OCI-LY7 (cell line): ENCODE measurements around the gene GSG1L. TPM values are rescaled to one million over a fixed set of nuclear protein-coding genes. Genes with fewer than 3 reads are reported as not detected.

Source experiments
- BruUV-seq: library from RNA; stranded (reverse); fragments of 400-500 nt; replicated peaks from 2 replicates; lab custom pipeline; 2021; lab: Mats Ljungman, UMichigan
- CTCF ChIA-PET: fragments of 300-600 bp; sonication (Branson Sonifier 250); formaldehyde crosslinking; loops from one replicate; lab custom pipeline; 2022; ENCODE audit warnings: antibody characterized with exemption; ENCODE audit not compliant: unreplicated experiment; lab: Charles Lee
- POLR2A ChIA-PET: fragments of 300-600 bp; sonication (Branson Sonifier 250); formaldehyde crosslinking; loops from one replicate; lab custom pipeline; 2022; ENCODE audit warnings: antibody characterized with exemption; lab: Charles Lee
- DNase-seq: peaks from one replicate; pipeline ENCODE4 v3.0.0-alpha.2; 2015; ENCODE audit warnings: low spot score
- H2AFZ ChIP-seq: fragments of 200-600 bp; sonication (generic), shearing (Covaris generic); 2 replicates; pipeline ENCODE4 v1.6.1; 2014; ENCODE audit warnings: mild to moderate bottlenecking, antibody characterized with exemption, low read length, moderate library complexity
- H3K27ac ChIP-seq: fragments of 200-600 bp; sonication (generic); 2 replicates; pipeline ENCODE4 v1.5.1; 2014; ENCODE audit warnings: mixed run types, low read depth, mild to moderate bottlenecking, moderate library complexity, low read length, inconsistent platforms; ENCODE audit not compliant: poor library complexity, severe bottlenecking
- H3K36me3 ChIP-seq: fragments of 200-600 bp; sonication (generic); 2 replicates; pipeline ENCODE4 v1.6.1; 2014; ENCODE audit warnings: mild to moderate bottlenecking, antibody characterized with exemption, low read length, moderate library complexity, mixed read lengths; ENCODE audit not compliant: insufficient read depth
- H3K4me1 ChIP-seq: fragments of 200-600 bp; sonication (generic); 2 replicates; pipeline ENCODE4 v1.5.1; 2014; ENCODE audit warnings: mild to moderate bottlenecking, low read length; ENCODE audit not compliant: insufficient read depth, poor library complexity, severe bottlenecking
- H3K4me2 ChIP-seq: fragments of 200-600 bp; sonication (generic); 2 replicates; pipeline ENCODE4 v1.6.1; 2014; ENCODE audit warnings: mild to moderate bottlenecking, low read length
- H3K4me3 ChIP-seq: fragments of 200-600 bp; sonication (generic); 2 replicates; pipeline ENCODE4 v1.5.1; 2014; ENCODE audit warnings: mild to moderate bottlenecking, low read depth, low read length; ENCODE audit not compliant: poor library complexity, severe bottlenecking
- H3K79me2 ChIP-seq: fragments of 200-600 bp; sonication (generic); 2 replicates; pipeline ENCODE4 v1.6.1; 2016; ENCODE audit warnings: low read depth, mild to moderate bottlenecking, low read length, moderate library complexity, mixed read lengths; ENCODE audit not compliant: insufficient read depth
- H3K9me2 ChIP-seq: fragments of 200-600 bp; sonication (generic); 2 replicates; pipeline ENCODE4 v1.6.1; 2016; ENCODE audit warnings: mild to moderate bottlenecking, low read length, mixed read lengths; ENCODE audit not compliant: insufficient read depth
- H3K9me3 ChIP-seq: fragments of 200-600 bp; sonication (generic); 2 replicates; pipeline ENCODE4 v1.6.1; 2014; ENCODE audit warnings: mild to moderate bottlenecking, mixed run types, low read length, mixed read lengths
- H4K20me1 ChIP-seq: fragments of 200-600 bp; sonication (generic); 2 replicates; pipeline ENCODE4 v1.6.1; 2014; ENCODE audit warnings: mild to moderate bottlenecking, antibody characterized with exemption, low read length, moderate library complexity, mixed read lengths; ENCODE audit not compliant: insufficient read depth
- CTCF ChIP-seq: fragments of 200-600 bp; sonication (generic); conservative IDR thresholded peaks from 2 replicates; pipeline ENCODE4 v1.5.1; 2014; ENCODE audit warnings: mild to moderate bottlenecking, antibody characterized with exemption, low read length, moderate library complexity, mixed read lengths
- EZH2phosphoT487 ChIP-seq: fragments of 200-600 bp; sonication (generic); IDR thresholded peaks from 2 replicates; pipeline ENCODE4 v1.6.1; 2018; ENCODE audit warnings: low read depth, borderline replicate concordance, mild to moderate bottlenecking, mixed run types, antibody characterized with exemption, low read length, moderate library complexity, mixed read lengths
- intact Hi-C: fragments of 100-400 bp; cut with micrococcal nuclease; formaldehyde crosslinking; loops from one replicate; pipeline ENCODE4 v1.10.0; 2022; ENCODE audit not compliant: unreplicated experiment
- total RNA-seq, 2 experiments: library from RNA; depleted of rRNA in 1 of 2; stranded (reverse); fragments of >200 nt in 1 of 2; shearing (Covaris generic) in 1 of 2; gene quantifications; 2 replicates each; pipeline ENCODE4 v1.2.3, GENCODE V29; 2014 to 2022

Gene GSG1L
- total RNA-seq, 2 experiments from 2014 or later: not detected

GRCh38 chr16:27811881-27812280, 251.6 kb downstream of the GSG1L start:
- POLR2A ChIA-PET: no interaction called here
- no peak for DNase-seq
- Histone ChIP-seq H3K4me1 (no peaks in the 10 kb centered on the region), H3K27ac (no peak overlapping the region), H3K4me2 (no peak overlapping the region), H4K20me1 (no peaks in the 10 kb centered on the region), H3K9me3 (no peaks in the 10 kb centered on the region), H3K36me3 (no peaks in the 10 kb centered on the region), H3K9me2 (no peaks in the 10 kb centered on the region), H3K4me3 (no peak overlapping the region), H3K79me2 (no peaks in the 10 kb centered on the region), H2AFZ (no peak overlapping the region)
- BruUV-seq: no TSS peak
- intact Hi-C loops: no loop called here
- CTCF ChIA-PET: no interaction called here
- TF ChIP-seq EZH2phosphoT487 (no peak), CTCF (no peak)

- no peak for DNase-seq
- Histone ChIP-seq H4K20me1 (no peaks in the 10 kb centered on the region), H3K79me2 (no peaks in the 10 kb centered on the region), H3K4me2 (no peak overlapping the region), H3K9me2 (no peaks in the 10 kb centered on the region), H3K9me3 (no peaks in the 10 kb centered on the region), H3K27ac (no peak overlapping the region), H2AFZ (no peak overlapping the region), H3K4me3 (no peak overlapping the region), H3K4me1 (no peaks in the 10 kb centered on the region), H3K36me3 (no peaks in the 10 kb centered on the region)
- ChIA-PET POLR2A (no interaction called here), CTCF (no interaction called here)
- no peak for TF ChIP-seq CTCF
- TF ChIP-seq EZH2phosphoT487: no peak
- BruUV-seq: no TSS peak
- intact Hi-C loops: no loop called here
Measured at GRCh38 chr16:27806986-27807385, 256.5 kb downstream of the GSG1L start.

- POLR2A ChIA-PET: no interaction called here
- Histone ChIP-seq H4K20me1 (no peaks in the 10 kb centered on the region), H3K4me2 (no peak overlapping the region), H3K9me3 (no peaks in the 10 kb centered on the region), H3K36me3 (no peaks in the 10 kb centered on the region), H3K79me2 (no peaks in the 10 kb centered on the region), H3K4me3 (no peak overlapping the region), H3K27ac (no peak overlapping the region), H2AFZ (no peak overlapping the region), H3K9me2 (no peaks in the 10 kb centered on the region), H3K4me1 (no peaks in the 10 kb centered on the region)
- no TSS peak for BruUV-seq
- TF ChIP-seq CTCF (no peak), EZH2phosphoT487 (no peak)
- intact Hi-C loops: no loop called here
- no peak for DNase-seq
- CTCF ChIA-PET: no interaction called here
Measured at GRCh38 chr16:27806388-27806787, 257.1 kb downstream of the GSG1L start.
